Peyer's patch (tissue), 4 donors: ENCODE results near the gene CDH4. TPM values are rescaled to one million over a fixed set of nuclear protein-coding genes. Genes with fewer than 3 reads are reported as not detected.
"Not testable (repeated sequence)": the region's sequence is repeated elsewhere in the genome, so short reads cannot be mapped to it uniquely, and the experiment has no call there.

Experiments
- DNase-seq, 3 donors: peaks; one replicate each; pipeline ENCODE4 v3.0.0-alpha.2; 2017 to 2019
- H3K27ac ChIP-seq, 4 donors: fragments of 200-600 bp; sonication (generic); one replicate each; pipeline ENCODE4 v1.5.1; 2016 to 2019
- H3K27me3 ChIP-seq, 2 donors: fragments of 200-600 bp; sonication (generic); one replicate each; pipeline ENCODE4 v1.5.1; 2019
- H3K36me3 ChIP-seq, 3 donors: fragments of 200-600 bp; sonication (generic); one replicate each; pipeline ENCODE4 v1.5.1; 2016 to 2019
- H3K4me1 ChIP-seq, 4 donors: fragments of 200-600 bp; sonication (generic); one replicate each; pipeline ENCODE4 v1.5.1; 2016 to 2019
- H3K4me3 ChIP-seq, 4 donors: fragments of 200-600 bp; sonication (generic); 1 replicate in 3 of 4; 2 replicates in 1 of 4; pipeline ENCODE4 v1.5.1; 2016 to 2019; ENCODE audit warnings: mild to moderate bottlenecking in 1 of 4
- H3K9me3 ChIP-seq, 4 donors: fragments of 200-600 bp; sonication (generic); one replicate each; pipeline ENCODE4 v1.5.1; 2016 to 2019; ENCODE audit warnings: mild to moderate bottlenecking in 1 of 4
- CTCF ChIP-seq, 6 experiments: fragments of 450-650 bp in 4 of 6; fragments of 200-600 bp in 2 of 6; sonication (generic) in 1 of 6; IDR thresholded peaks; one replicate each; pipeline ENCODE4 v1.5.1; 2017 to 2019; ENCODE audit warnings: antibody characterized with exemption in 6 of 6, mild to moderate bottlenecking in 3 of 6, moderate library complexity in 1 of 6
- POLR2A ChIP-seq, 2 donors: fragments of 450-650 bp; IDR thresholded peaks; one replicate each; pipeline ENCODE4 v1.5.1; 2017; ENCODE audit warnings: antibody characterized with exemption in 2 of 2, mild to moderate bottlenecking in 2 of 2, moderate library complexity in 2 of 2
- total RNA-seq, 4 donors: library from RNA; depleted of rRNA; stranded (reverse); fragments of >200 nt; gene quantifications; one replicate each; pipeline ENCODE4 v1.1.0, GENCODE V29; 2016

CDH4 gene
- total RNA-seq, 4 donors from 2014 or later: 0.27 TPM; not detected in 3

GRCh38 chr20:61422636-61423425 lies 170.8 kb downstream of the CDH4 start:
- H3K4me1 ChIP-seq: no peaks in the 10 kb centered on the region
- H3K4me3 ChIP-seq: no peak overlapping the region
- H3K27me3 ChIP-seq: no peaks in the 10 kb centered on the region
- H3K27ac ChIP-seq: no peak overlapping the region
- TF ChIP-seq POLR2A (IDR thresholded peaks at IDR 0.05) (no peak), CTCF (IDR thresholded peaks at IDR 0.05) (no peak)
- H3K36me3 ChIP-seq: no peaks in the 10 kb centered on the region
- no peaks in the 10 kb centered on the region for H3K9me3 ChIP-seq
- no peak for DNase-seq

- TF ChIP-seq POLR2A (IDR thresholded peaks at IDR 0.05): no peak
- TF ChIP-seq CTCF (IDR thresholded peaks at IDR 0.05): no peak
- Histone ChIP-seq H3K36me3 (no peaks in the 10 kb centered on the region), H3K9me3 (no peaks in the 10 kb centered on the region), H3K4me1 (no peaks in the 10 kb centered on the region), H3K27ac (no peak overlapping the region), H3K4me3 (no peak overlapping the region), H3K27me3 (no peaks in the 10 kb centered on the region)
- DNase-seq: no peak
These were observed 172.1 kb downstream of the CDH4 start for GRCh38 chr20:61424011-61424627.

- H3K36me3 ChIP-seq: no peaks in the 10 kb centered on the region
- no peak overlapping the region for H3K4me3 ChIP-seq
- no peaks in the 10 kb centered on the region for H3K27me3 ChIP-seq
- no peaks in the 10 kb centered on the region for H3K4me1 ChIP-seq
- no peaks in the 10 kb centered on the region for H3K9me3 ChIP-seq
- no peak for TF ChIP-seq CTCF (IDR thresholded peaks at IDR 0.05)
- no peak for TF ChIP-seq POLR2A (IDR thresholded peaks at IDR 0.05)
- no peak overlapping the region for H3K27ac ChIP-seq
- DNase-seq: no peak
These were observed 172.8 kb downstream of the CDH4 start for GRCh38 chr20:61424628-61425420.

GRCh38 chr20:61425541-61425991 lies 173.5 kb downstream of the CDH4 start:
- DNase-seq, H3K27ac ChIP-seq, H3K27me3 ChIP-seq, H3K9me3 ChIP-seq, H3K4me1 ChIP-seq, H3K4me3 ChIP-seq, H3K36me3 ChIP-seq: not testable (repeated sequence)

- Histone ChIP-seq H3K27ac (no peak overlapping the region), H3K4me3 (no peak overlapping the region), H3K36me3 (no peaks in the 10 kb centered on the region), H3K27me3 (no peaks in the 10 kb centered on the region), H3K4me1 (no peaks in the 10 kb centered on the region), H3K9me3 (no peaks in the 10 kb centered on the region)
- TF ChIP-seq CTCF (IDR thresholded peaks at IDR 0.05) (no peak), POLR2A (IDR thresholded peaks at IDR 0.05) (no peak)
- no peak for DNase-seq
These were observed 174.3 kb downstream of the CDH4 start for GRCh38 chr20:61426352-61426751.
